GM19099 (cell line): ENCODE data around the gene MOB3B.

Experiments
- POLR2A ChIP-seq: IDR thresholded peaks from 3 replicates; pipeline ENCODE4 v1.6.1; 2011; ENCODE audit warnings: low read depth; ENCODE audit not compliant: insufficient read length; ENCODE audit errors: extremely low read depth

The MOB3B gene

GRCh38 chr9:27534131-27534530 is 4.5 kb upstream of the MOB3B start:
- TF ChIP-seq POLR2A: no peak

GRCh38 chr9:27533311-27533710 is 3.7 kb upstream of the MOB3B start:
- no peak for TF ChIP-seq POLR2A

- no peak for TF ChIP-seq POLR2A
Measured at GRCh38 chr9:27532046-27532445, 2.4 kb upstream of the MOB3B start.

GRCh38 chr9:27530915-27531755 is 1.5 kb upstream of the MOB3B start:
- TF ChIP-seq POLR2A: no peak

- peak; percentile 28 for TF ChIP-seq POLR2A
Measured at GRCh38 chr9:27528886-27529315, 713 bp downstream of the MOB3B start.

GRCh38 chr9:27528076-27528885 is 1.3 kb downstream of the MOB3B start:
- TF ChIP-seq POLR2A: no peak

GRCh38 chr9:27527702-27528075 is 1.9 kb downstream of the MOB3B start:
- TF ChIP-seq POLR2A: no peak

GRCh38 chr9:27524236-27524635 is 5.4 kb downstream of the MOB3B start, which contains the start of gene IFNK:
IFNK (plus strand) TSS chr9:27524290; CDS start chr9:27524337, 47 bp downstream.
- TF ChIP-seq POLR2A: no peak

- TF ChIP-seq POLR2A: no peak
Measured at GRCh38 chr9:27523141-27523540, 6.5 kb downstream of the MOB3B start.

GRCh38 chr9:27520986-27521385 is 8.6 kb downstream of the MOB3B start:
- TF ChIP-seq POLR2A: no peak

- TF ChIP-seq POLR2A: no peak
Measured at GRCh38 chr9:27519466-27520465, 9.8 kb downstream of the MOB3B start.

GRCh38 chr9:27518809-27519208 is 10.8 kb downstream of the MOB3B start:
- no peak for TF ChIP-seq POLR2A

GRCh38 chr9:27518006-27518405 is 11.6 kb downstream of the MOB3B start:
- no peak for TF ChIP-seq POLR2A

GRCh38 chr9:27514551-27514950 is 15.1 kb downstream of the MOB3B start:
- no peak for TF ChIP-seq POLR2A

- no peak for TF ChIP-seq POLR2A
Measured at GRCh38 chr9:27511771-27512170, 17.8 kb downstream of the MOB3B start.

- TF ChIP-seq POLR2A: no peak
Measured at GRCh38 chr9:27510780-27511179, 18.8 kb downstream of the MOB3B start.
